Ramos (cell line): ENCODE measurements around the gene ZGPAT.

Source experiments
- in situ Hi-C: fragments of 300-500 bp; cut with MboI; formaldehyde crosslinking; loops from one replicate; pipeline ENCODE4 v1.14.3; 2022; ENCODE audit warnings: low sequenced_read_pairs; ENCODE audit not compliant: unreplicated experiment

The ZGPAT gene

GRCh38 chr20:63732118-63733095, 24.6 kb downstream of the ZGPAT start:
- in situ Hi-C loops: no loop called here

- in situ Hi-C loops: no loop called here
These were observed 25.3 kb downstream of the ZGPAT start for GRCh38 chr20:63733117-63733516.

GRCh38 chr20:63733579-63734081, 25.8 kb downstream of the ZGPAT start:
- in situ Hi-C loops: no loop called here

- in situ Hi-C loops: no loop called here
These were observed 26.5 kb downstream of the ZGPAT start for GRCh38 chr20:63734111-63734945.

- in situ Hi-C loops: no loop called here
These were observed 27.4 kb downstream of the ZGPAT start for GRCh38 chr20:63734946-63735858.

- in situ Hi-C loops: no loop called here
These were observed 28.2 kb downstream of the ZGPAT start, which contains the start of gene LIME1 for GRCh38 chr20:63735859-63736718. Gene LIME1, plus strand, starts transcription at chr20:63736664. Its CDS starts 886 bp downstream, at chr20:63737550.

- in situ Hi-C loops: no loop called here
These were observed 29.3 kb downstream of the ZGPAT start for GRCh38 chr20:63736893-63737694.

- in situ Hi-C loops: no loop called here
These were observed 29.8 kb downstream of the ZGPAT start for GRCh38 chr20:63737695-63737944.

GRCh38 chr20:63737945-63738686, 30.3 kb downstream of the ZGPAT start:
- in situ Hi-C loops: no loop called here

- in situ Hi-C loops: no loop called here
These were observed 30.9 kb downstream of the ZGPAT start for GRCh38 chr20:63738687-63739129.

GRCh38 chr20:63739130-63740069, 31.6 kb downstream of the ZGPAT start, which contains the start of gene SLC2A4RG:
Gene SLC2A4RG, plus strand, starts transcription at chr20:63739776. Its CDS starts 137 bp downstream, at chr20:63739913.
- in situ Hi-C loops: no loop called here

- in situ Hi-C loops: no loop called here
These were observed 32.3 kb downstream of the ZGPAT start for GRCh38 chr20:63740070-63740626.

- in situ Hi-C loops: no loop called here
These were observed 33.0 kb downstream of the ZGPAT start for GRCh38 chr20:63740627-63741353.

GRCh38 chr20:63741354-63741675, 33.5 kb downstream of the ZGPAT start:
- in situ Hi-C loops: no loop called here

GRCh38 chr20:63741676-63742380, 34.0 kb downstream of the ZGPAT start:
- in situ Hi-C loops: no loop called here
